Activated effector memory CD4-positive, alpha-beta T cell treated with Interleukin-2 at 50 U/mL for 16 hours (primary cell): Measurements from ENCODE around the gene INSR.
"Not testable (repeated sequence)": the region's sequence is repeated elsewhere in the genome, so short reads cannot be mapped to it uniquely, and the experiment has no call there.

Experiments used
- DNase-seq: peaks from one replicate; pipeline ENCODE4 v3.0.0-alpha.2; 2020

The INSR gene

GRCh38 chr19:7293762-7294557 lies at the start of gene INSR:
TSS of gene INSR (minus strand) at chr19:7294414. CDS start at chr19:7293891, 523 bp downstream.
- DNase-seq = peak; percentile 11

DNA sequence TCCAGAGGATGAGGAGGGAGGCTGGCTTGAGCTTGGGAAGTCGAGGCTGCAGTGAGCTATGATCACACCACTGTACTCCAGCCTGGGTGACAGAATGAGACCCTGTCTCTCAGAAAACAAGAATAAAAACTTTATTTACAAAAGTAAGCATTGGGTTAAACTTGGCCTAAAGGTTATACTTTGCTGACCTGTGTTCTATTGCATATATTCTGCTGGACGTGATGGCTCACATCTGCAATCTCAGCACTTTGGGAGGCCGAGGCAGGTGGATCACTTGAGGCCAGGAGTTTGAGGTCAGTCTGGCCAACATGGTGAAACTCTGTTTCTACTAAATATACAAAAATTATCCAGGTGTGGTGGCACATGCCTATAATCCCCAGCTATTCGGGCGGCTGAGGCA lies 47.9 kb upstream of the INSR start:
- DNase-seq = no peak

DNA sequence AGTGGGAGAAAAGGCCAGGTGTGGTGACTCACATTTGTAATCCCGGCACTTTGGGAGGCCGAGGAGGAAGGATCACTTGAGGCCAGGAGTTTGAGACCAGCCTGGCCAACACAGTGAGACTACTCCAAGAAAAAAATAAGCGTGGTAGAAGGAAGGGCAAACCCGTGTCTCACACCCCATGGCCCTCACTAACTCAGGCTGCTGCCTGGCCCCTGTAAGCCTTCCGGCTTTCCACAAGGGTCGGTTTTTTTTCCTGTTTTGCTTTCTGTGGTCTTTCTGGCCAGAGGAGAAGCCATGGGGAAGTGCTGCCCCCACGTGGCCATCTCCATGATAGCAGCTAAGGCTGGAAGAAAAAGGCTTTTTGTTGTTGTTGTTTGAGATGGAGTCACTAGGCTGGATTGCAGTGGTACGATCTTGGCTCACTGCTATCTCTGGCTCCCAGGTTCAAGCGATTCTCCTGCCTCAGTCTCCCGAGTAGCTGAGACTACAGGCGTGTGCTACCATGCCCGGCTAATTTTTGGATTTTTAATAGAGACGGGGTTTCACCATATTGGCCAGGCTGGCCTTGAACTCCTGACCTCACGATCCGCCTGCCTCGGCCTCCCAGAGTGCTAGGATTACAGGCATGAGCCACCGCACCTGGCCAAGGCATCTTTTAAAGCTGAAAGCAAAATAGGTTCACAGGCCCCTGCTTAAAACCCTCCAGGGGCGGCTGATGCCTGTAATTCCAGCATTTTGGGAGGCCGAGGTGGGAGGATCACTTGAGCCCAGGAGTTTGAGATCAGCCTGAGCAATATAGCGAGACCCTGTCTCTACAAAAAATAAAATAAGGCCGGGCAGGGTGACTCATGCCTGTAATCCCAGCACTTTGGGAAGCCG lies 47.0 kb upstream of the INSR start:
- DNase-seq = peak; percentile 79

DNA sequence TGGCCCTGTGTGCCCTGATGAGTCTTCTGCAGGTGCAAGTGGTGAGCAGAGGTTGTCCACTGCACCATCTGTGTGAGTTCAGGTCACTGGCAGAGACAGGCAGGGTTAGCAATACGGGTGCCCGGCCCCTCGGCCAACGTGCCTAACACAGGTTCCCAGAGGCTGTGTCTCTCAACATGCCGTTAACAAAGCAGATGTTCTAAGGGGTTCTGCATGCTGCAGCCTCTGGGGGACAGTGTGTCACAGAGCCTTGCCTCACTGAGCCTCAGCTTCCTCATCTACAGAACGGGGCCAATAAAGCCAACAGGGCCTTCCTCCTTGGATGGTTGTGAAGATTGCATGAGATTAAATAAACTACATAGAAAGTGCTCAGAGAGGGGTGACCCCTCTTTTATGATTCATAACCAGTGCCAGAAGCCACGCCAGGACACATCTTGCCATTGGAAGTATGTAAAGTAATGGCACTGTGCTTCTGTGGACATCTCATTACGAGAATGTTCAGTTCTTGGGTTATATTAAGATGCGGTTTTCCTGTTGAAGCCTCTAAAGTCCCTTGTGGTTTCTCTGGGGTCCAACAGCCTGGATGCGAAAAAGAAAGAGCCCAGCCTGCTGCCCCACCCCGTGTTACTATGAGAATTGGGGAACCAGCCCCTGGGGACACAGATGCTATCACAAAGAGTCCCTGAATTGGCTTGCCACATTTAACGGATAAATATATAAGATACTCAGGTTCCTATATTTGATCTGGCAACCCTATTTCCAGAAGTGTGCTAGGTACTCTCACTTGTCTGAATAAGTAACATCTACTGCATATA lies 43.4 kb upstream of the INSR start:
- DNase-seq = no peak

GRCh38 chr19:7336321-7336973 lies 42.2 kb upstream of the INSR start:
- DNase-seq = no peak

GRCh38 chr19:7333198-7334118 lies 39.2 kb upstream of the INSR start:
- DNase-seq = no peak

DNA sequence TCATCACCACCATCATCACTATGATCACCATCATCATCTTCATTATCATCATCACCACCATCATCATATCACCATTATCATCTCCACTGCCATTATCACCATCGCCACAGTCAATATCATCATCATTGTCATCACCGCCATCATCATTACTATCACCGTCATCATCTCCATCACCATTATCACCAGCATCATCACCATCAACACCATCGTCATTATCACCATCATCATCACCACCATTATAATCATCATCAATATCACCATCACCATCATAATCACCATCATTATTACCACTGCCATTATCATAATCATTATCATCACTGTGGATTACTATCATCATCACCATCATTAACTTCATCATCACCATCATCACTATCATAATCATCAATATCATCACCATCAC lies 37.2 kb upstream of the INSR start:
- no peak for DNase-seq

DNA sequence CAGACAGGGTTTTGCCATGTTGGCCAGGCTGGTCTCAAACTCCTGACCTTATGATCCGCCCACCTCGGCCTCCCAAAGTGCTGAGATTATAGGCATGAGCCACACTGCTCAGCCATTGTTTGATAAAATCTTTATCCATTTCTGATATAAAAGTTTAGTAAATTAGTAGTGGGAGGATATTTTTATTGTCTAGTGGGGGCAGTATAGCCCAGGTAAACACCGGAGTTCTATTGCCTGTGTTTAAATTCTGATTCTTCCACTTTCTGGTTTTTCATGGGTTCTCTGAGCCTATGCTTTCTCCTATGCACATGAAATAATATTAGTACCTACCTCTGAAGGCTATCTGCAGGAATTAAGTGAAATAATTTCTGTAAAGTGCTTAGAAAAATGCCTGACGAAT lies 34.4 kb upstream of the INSR start:
- DNase-seq = no peak

DNA sequence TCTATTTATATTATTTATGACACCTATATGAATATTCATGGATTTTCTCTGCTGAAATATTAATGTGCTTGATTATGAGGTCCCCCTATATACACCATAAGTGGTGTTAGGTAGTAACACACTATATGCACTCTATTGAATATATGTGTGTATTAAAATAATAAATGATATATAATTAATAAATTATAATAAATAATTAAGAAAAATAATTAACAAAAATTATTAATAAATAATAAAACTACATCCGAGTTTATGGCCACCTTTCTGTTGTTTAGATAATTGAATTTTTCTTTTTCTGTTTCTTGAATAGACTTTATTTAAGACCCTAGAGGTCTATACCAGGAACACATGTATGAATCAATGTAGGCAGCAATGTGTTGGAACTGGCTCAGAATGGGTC lies 33.6 kb upstream of the INSR start:
- no peak for DNase-seq

GRCh38 chr19:7326105-7326877 lies 32.1 kb upstream of the INSR start:
- DNase-seq = no peak

GRCh38 chr19:7318176-7318575 lies 24.0 kb upstream of the INSR start:
- DNase-seq = no peak

DNA sequence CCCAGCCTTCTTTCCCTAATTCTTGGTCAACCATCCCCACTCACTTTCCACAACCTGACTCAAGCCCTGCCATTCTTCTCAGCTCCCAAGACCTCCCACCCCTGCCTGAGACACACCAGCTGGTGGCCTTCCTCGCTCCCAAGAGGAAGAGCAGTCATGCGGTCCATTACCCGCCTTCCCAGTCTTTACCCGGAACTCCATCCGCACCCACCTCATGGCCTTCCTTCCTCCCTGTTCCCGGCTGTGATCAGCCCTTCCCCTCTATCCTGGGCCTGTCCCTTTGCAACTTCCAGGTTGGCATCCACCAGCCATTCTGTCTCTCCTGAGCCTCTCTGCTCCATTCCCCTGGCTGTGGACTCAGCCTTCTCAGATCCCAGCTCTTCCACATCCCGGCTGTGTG lies 18.6 kb upstream of the INSR start:
- DNase-seq = no peak

- no peak for DNase-seq
Observed at GRCh38 chr19:7311911-7312310, 17.7 kb upstream of the INSR start.

DNA sequence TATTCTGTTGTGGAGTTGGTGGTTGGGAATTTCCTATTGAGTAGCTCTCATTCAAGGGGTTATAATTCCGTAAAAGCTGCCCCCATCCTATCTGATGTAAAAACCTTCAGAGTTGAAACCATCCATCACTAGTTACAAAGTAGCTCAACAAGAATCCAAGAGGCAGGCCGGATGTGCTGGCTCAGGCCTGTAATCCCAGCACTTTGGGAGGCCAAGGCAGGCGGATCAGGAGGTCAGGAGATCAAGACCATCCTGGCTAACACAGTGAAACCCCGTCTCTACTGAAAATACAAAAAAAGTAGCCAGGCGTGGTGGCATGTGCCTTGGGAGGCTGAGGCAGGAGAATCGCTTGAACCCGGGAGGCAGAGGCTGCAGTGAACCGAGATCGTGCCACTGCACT lies 14.1 kb upstream of the INSR start:
- not testable (repeated sequence) for DNase-seq

DNA sequence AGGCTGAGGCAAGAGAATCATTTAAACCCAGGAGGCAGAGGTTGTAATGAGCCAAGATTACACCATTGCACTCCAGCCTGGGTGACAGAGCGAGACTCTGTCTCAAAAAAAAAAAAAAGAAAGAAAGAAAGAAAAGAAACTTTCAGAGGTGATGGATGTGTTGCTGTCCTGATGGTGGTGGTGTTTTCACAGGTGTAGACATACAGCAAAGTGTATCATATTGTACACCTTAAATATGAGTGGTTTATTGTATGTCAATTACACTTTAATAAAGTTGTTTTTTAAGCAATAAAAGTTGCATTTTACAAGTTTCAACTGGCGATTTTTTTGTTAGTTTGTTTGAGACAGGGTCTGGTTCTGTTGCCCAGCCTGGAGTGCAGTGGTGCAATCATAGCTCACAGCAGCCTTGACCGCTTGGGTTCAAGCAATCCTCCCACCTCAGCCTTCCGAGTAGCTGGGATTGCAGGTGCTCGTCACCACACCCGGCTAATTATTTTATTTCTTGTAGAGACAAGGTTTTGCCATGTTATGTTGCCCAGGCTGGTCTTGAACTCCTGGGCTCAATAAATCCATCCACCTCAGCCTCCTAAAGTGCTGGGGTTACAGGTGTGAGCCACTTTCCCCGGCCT lies 13.5 kb upstream of the INSR start:
- DNase-seq = no peak

- DNase-seq = no peak
Observed at GRCh38 chr19:7304200-7304599, 10.0 kb upstream of the INSR start.

DNA sequence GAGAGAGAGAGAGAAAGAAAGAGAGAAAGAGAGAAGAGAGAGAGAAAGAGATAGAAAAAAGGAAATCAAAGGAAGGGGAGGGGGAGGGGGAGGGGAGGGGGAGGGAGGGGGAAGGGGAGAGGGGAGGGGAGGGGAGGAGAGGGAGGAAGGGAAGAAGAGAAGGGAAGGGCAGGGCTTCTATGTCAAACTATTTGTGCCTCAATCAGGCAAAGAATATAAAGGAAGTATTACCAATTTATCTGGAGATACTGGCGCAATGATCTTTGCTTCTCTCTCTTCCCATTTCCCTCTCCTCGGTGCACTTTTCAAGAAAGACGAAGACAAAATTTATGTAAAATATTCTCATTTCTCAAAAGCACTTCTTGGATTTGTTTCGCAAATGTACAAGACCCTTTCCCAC lies 9.3 kb upstream of the INSR start:
- DNase-seq = no peak

GRCh38 chr19:7301525-7301924 lies 7.3 kb upstream of the INSR start:
- DNase-seq = no peak

DNA sequence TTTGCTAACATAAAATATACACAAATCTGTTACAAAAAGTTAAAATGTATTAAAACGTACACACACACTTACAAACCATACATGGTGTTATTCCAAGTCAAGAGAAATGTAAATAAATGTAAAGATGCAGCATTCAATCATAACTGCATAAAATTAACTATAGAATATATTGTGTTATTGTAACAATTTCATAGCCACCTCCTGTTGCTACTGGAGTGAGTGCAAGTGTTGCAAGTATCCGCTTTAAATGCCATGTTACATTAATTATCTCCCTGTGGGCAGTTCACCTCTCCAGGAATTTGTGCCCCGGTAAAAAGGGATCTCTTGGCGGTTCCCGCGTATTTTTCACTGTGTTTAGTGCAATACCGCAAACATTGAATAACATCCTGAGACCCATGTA lies 3.5 kb upstream of the INSR start:
- no peak for DNase-seq

- DNase-seq = no peak
Observed at GRCh38 chr19:7295912-7296536, 1.8 kb upstream of the INSR start.
